HepG2 (cell line): Measurements from ENCODE around the gene KIF5B. TPM values are rescaled to one million over a fixed set of nuclear protein-coding genes. Genes with fewer than 3 reads are reported as not detected.
A peak's percentile ranks its signal among the peaks of the same experiment; 100 is the strongest.

Experiments
- CBX2 ChIP-seq, 2 experiments: fragments of 200-600 bp in 1 of 2; sonication (generic); formaldehyde crosslinking in 1 of 2; IDR thresholded peaks; 2 replicates each; pipeline versions ENCODE4 v1.7.0 to v1.8.1; 2018 to 2022; ENCODE audit warnings: low read depth in 2 of 2, low read length in 1 of 2, mild to moderate bottlenecking in 1 of 2, missing genetic modification reagents in 1 of 2
- CTCF ChIP-seq: sonication (generic); formaldehyde crosslinking; IDR thresholded peaks from 2 replicates; pipeline ENCODE4 v1.5.0; 2020; ENCODE audit warnings: mild to moderate bottlenecking, missing genetic modification reagents, moderate library complexity
- ERF ChIP-seq: IDR thresholded peaks from 2 replicates; pipeline ENCODE4 v1.6.1; 2018; ENCODE audit warnings: missing biosample characterization, missing genetic modification reagents
- HNF4A ChIP-seq: sonication (generic); formaldehyde crosslinking; IDR thresholded peaks from 2 replicates; pipeline ENCODE4 v1.4.0; 2020; ENCODE audit warnings: missing genetic modification reagents
- MTA3 ChIP-seq: sonication (generic); formaldehyde crosslinking; IDR thresholded peaks from 2 replicates; pipeline ENCODE4 v1.4.0; 2020; ENCODE audit warnings: missing genetic modification reagents
- ONECUT2 ChIP-seq: sonication (generic); formaldehyde crosslinking; IDR thresholded peaks from 2 replicates; pipeline ENCODE4 v1.4.0; 2020; ENCODE audit warnings: missing genetic modification reagents
- PAF1 ChIP-seq: IDR thresholded peaks from 2 replicates; pipeline ENCODE4 v1.6.1; 2016; ENCODE audit warnings: missing genetic modification reagents, missing compliant biosample characterization
- PRDM4 ChIP-seq: sonication (generic); formaldehyde crosslinking; IDR thresholded peaks from 2 replicates; pipeline ENCODE4 v1.9.0; 2021; ENCODE audit warnings: missing genetic modification reagents, borderline replicate concordance
- SNAPC2 ChIP-seq: sonication (generic); formaldehyde crosslinking; IDR thresholded peaks from 2 replicates; pipeline ENCODE4 v1.8.1; 2022; ENCODE audit warnings: mild to moderate bottlenecking, missing genetic modification reagents
- ZNF10 ChIP-seq: sonication (generic); formaldehyde crosslinking; IDR thresholded peaks from 2 replicates; pipeline ENCODE4 v1.4.0; 2020; ENCODE audit warnings: mild to moderate bottlenecking, low read depth, missing genetic modification reagents, borderline replicate concordance
- ZNF280B ChIP-seq: sonication (generic); formaldehyde crosslinking; IDR thresholded peaks from 2 replicates; pipeline ENCODE4 v1.5.0; 2020; ENCODE audit warnings: missing genetic modification reagents, mild to moderate bottlenecking, borderline replicate concordance
- ZNF318 ChIP-seq: sonication (generic); formaldehyde crosslinking; IDR thresholded peaks from 2 replicates; pipeline ENCODE4 v1.4.0; 2020; ENCODE audit warnings: mild to moderate bottlenecking, missing genetic modification reagents
- polyA plus RNA-seq, 8 experiments: library from polyadenylated mRNA; depleted of rRNA in 3 of 8; stranded (reverse) in 7 of 8; unstranded in 1 of 8; fragments of >200 nt; fragmentation: Illumina TruSeq in 4 of 8; extraction: Trizol in 4 of 8; gene quantifications; 2 replicates each; pipeline versions ENCODE4 v1.2.1 to v1.2.3, GENCODE V29; 2011 to 2016; ENCODE audit warnings: low read depth in 4 of 8, missing spikeins in 1 of 8, mixed read lengths in 1 of 8; ENCODE audit not compliant: insufficient read depth in 1 of 8
- total RNA-seq, 5 experiments: library from RNA; depleted of rRNA; stranded (reverse); fragments of >200 nt; fragmentation: Illumina TruSeq; extraction: Trizol; gene quantifications; 2 replicates each; pipeline ENCODE4 v1.2.3, GENCODE V29; 2016; ENCODE audit warnings: low read depth in 1 of 5
- TF ChIP-seq, protein P1 (sequence below): sonication (generic); formaldehyde crosslinking; IDR thresholded peaks from 2 replicates; pipeline ENCODE4 v1.8.0; 2022; ENCODE audit warnings: mild to moderate bottlenecking, missing genetic modification reagents, moderate library complexity

The KIF5B gene
- total and polyA plus RNA-seq, 2 of the 13 experiments (the other 11 are each of a cell fraction or from before 2014, with no cell fraction given) = 34.3 to 133 TPM

GRCh38 chr10:32004161-32004591, 52.0 kb downstream of the KIF5B start (continued):
- peak; percentile 49; the same call in 1 of the 2 replicates for TF ChIP-seq ZNF280B (CRISPR knock-in tag)
- TF ChIP-seq PRDM4 (CRISPR knock-in tag) = no peak
- TF ChIP-seq SNAPC2 (CRISPR knock-in tag) = no peak
- TF ChIP-seq PAF1 (CRISPR knock-in tag) = peak; percentile 47; the same call in 1 of the 2 replicates
- TF ChIP-seq CTCF = peak; percentile 38
- no peak for TF ChIP-seq MTA3 (CRISPR knock-in tag)
- TF ChIP-seq ZNF10 (CRISPR knock-in tag) = no peak
- no peak for TF ChIP-seq CBX2 (IDR thresholded peaks at IDR 0.05; ENCODE audit: low read depth, low read length)
- TF ChIP-seq CBX2 (CRISPR knock-in tag; IDR thresholded peaks at IDR 0.05; ENCODE audit: low read depth) = no peak
- no peak for TF ChIP-seq ZNF318 (CRISPR knock-in tag)
- 0 out of 2 replicates have a peak, but pooled peaks have one; percentile 21 for TF ChIP-seq ERF (CRISPR knock-in tag)
- TF ChIP-seq, protein P1, sequence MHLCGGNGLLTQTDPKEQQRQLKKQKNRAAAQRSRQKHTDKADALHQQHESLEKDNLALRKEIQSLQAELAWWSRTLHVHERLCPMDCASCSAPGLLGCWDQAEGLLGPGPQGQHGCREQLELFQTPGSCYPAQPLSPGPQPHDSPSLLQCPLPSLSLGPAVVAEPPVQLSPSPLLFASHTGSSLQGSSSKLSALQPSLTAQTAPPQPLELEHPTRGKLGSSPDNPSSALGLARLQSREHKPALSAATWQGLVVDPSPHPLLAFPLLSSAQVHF (CRISPR knock-in tag) = no peak
- no peak for TF ChIP-seq HNF4A (CRISPR knock-in tag)
- no peak for TF ChIP-seq ONECUT2 (CRISPR knock-in tag)
